GM11168 (cell line): ENCODE measurements around the gene DPP7.

Experiments used
- in situ Hi-C: fragments of 300-500 bp; cut with MboI; formaldehyde crosslinking; loops from one replicate; pipeline ENCODE4 v1.12.0; 2022; ENCODE audit warnings: low sequenced_read_pairs; ENCODE audit not compliant: unreplicated experiment

The DPP7 gene

GRCh38 chr9:137114613-137115393, at the start of gene DPP7:
DPP7 (minus strand) TSS chr9:137114733; CDS start chr9:137114713, 20 bp downstream.
- in situ Hi-C loops: loop anchor here (25.0 kb wide), 1 partner anchor 297 kb away; the partner anchor contains the start of genes EXD3 and NOXA1

- in situ Hi-C loops: no loop called here
These were observed 49.3 kb upstream of the DPP7 start for GRCh38 chr9:137163805-137164204.

GRCh38 chr9:137163365-137163715, 48.8 kb upstream of the DPP7 start:
- in situ Hi-C loops: no loop called here

DNA sequence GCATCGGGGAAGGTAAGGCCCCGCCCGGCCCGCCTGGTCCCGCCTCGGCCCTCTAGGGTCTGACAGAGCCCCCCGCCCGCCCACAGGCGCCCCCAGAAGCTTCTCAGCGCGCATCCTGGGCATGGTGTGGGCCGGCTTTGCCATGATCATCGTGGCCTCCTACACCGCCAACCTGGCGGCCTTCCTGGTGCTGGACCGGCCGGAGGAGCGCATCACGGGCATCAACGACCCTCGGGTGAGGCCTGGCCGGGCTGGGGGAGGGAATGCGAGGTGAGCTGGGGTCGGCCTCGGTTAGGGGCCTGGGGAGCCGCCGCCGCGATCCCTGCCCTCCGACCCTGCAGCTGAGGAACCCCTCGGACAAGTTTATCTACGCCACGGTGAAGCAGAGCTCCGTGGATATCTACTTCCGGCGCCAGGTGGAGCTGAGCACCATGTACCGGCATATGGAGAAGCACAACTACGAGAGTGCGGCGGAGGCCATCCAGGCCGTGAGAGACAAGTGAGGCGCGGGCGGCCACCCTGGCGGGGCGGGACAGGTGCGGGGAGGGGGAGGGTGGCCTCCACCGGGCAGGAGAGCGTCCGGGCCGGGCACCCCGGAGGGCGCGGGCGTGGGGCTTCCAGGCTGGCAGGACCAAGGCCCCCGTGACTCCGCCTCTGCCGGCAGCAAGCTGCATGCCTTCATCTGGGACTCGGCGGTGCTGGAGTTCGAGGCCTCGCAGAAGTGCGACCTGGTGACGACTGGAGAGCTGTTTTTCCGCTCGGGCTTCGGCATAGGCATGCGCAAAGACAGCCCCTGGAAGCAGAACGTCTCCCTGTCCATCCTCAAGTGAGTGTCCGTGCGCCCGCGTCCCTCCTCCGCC, 48.2 kb upstream of the DPP7 start:
- in situ Hi-C loops: no loop called here

DNA sequence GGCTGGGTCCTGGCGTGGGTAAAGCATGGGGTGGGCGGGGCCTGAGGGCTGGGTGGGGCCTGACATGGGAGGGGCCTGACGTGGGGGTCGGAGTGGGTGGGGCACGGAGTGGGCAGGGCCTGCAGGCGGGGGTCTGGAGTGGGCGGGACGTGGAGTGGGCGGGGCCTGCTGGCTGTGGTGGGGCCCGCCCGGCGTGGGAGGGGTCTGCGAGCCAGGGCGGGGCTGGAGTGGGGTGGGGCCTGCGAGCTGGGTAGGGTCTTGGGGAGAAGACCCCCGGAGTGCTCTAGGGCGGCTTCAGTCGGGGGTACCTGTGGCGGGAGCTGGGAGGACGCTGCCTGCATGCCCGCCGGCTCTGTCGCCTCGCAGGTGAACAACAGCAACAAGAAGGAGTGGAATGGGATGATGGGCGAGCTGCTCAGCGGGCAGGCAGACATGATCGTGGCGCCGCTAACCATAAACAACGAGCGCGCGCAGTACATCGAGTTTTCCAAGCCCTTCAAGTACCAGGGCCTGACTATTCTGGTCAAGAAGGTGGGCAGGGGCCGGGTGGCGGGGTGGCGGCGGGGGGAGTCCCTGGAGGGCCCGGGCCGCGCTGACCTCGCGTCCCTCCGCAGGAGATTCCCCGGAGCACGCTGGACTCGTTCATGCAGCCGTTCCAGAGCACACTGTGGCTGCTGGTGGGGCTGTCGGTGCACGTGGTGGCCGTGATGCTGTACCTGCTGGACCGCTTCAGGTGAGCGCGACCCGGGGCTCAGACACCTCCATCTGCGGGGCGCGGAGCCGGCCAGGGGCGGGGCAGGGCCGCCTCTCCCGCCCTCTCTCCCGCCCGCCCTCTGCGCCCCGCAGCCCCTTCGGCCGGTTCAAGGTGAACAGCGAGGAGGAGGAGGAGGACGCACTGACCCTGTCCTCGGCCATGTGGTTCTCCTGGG, 47.3 kb upstream of the DPP7 start:
- in situ Hi-C loops: no loop called here

- in situ Hi-C loops: no loop called here
These were observed 46.4 kb upstream of the DPP7 start for GRCh38 chr9:137160716-137161557.

GRCh38 chr9:137160054-137160425, 45.5 kb upstream of the DPP7 start:
- in situ Hi-C loops: no loop called here

GRCh38 chr9:137159105-137160053, 44.8 kb upstream of the DPP7 start:
- in situ Hi-C loops: loop anchor here (5.0 kb wide), 1 partner anchor 37 kb away; no protein-coding TSS in a partner anchor

DNA sequence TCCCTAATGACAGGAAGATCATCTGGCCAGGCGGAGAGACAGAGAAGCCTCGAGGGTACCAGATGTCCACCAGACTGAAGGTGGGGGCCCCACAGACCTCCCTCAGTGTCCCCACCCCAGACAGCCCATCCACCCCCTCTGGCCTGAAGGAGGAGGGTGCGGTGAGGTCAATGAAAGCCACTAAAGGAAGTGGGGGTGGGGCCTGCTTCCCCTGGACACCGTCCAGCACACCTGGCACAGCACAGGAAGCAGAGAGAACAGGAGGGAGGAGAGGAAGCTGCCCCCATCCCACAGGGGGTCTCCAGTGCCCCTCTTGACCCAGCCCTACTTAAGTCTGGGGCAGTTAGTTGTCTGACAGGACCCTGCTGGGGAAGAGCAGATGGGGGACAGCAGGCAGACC, 44.1 kb upstream of the DPP7 start:
- in situ Hi-C loops: loop anchor here (5.0 kb wide), 1 partner anchor 36 kb away; no protein-coding TSS in a partner anchor

GRCh38 chr9:137157618-137158415, 43.3 kb upstream of the DPP7 start:
- in situ Hi-C loops: loop anchor here (5.0 kb wide), 1 partner anchor 36 kb away; no protein-coding TSS in a partner anchor

- in situ Hi-C loops: loop anchor here (5.0 kb wide), 1 partner anchor 34 kb away; no protein-coding TSS in a partner anchor
These were observed 42.2 kb upstream of the DPP7 start for GRCh38 chr9:137156567-137157375.

DNA sequence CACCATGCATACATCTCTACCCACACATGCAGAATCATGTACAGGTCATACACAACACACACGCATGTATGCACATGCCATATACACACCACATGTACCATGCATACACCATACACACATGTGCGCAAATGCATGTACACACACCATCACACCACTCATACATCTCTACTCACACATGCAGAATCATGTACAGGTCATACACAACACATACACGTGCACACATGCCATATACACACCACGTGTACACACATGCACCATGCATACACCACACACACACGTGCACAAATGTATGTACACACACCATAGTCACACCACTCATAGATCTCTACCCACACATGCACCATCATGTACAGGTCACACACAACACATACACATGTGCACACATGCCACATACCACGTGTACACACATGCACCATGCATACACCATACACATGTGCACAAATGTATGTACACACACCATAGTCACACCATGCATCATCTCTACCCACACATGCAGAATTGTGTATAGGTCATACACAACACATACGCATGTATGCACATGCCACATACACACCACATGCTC, 38.4 kb upstream of the DPP7 start:
- in situ Hi-C loops: no loop called here

DNA sequence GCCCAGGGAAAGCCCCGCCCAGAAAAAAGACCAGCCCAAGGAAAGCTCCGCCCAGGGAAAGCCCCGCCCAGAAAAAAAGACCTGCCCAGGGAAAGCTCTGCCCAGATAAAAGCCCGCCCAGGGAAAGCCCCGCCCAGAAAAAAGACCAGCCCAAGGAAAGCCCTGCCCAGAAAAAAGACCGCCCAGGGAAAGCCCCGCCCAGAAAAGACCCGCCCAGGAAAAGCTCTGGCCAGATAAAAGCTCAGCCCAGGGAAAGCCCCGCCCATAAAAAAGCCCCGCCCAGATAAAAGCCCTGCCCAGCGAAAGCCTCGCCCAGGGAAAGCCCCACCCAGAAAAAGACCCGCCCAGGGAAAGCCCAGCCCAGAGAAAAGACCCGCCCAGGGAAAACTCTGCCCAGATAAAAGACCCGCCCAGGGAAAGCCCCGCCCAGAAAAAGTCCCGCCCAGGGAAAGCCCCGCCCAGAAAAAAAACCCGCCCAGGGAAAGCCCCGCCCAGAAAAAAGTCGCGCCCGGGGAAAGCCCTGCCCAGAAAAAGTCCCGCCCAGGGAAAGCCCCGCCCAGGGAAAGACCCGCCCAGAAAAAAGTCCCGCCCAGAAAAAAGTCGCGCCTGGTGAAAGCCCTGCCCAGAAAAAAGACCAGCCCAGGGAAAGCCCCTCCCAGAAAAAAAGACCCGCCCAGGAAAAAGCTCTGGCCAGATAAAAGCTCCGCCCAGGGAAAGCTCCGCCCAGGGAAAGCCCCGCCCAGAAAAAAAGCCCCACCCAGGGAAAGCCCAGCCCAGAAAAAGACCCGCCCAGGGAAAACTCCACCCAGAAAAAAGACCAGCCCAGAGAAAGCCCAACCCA, 36.3 kb upstream of the DPP7 start:
- in situ Hi-C loops: no loop called here

- in situ Hi-C loops: no loop called here
These were observed 35.5 kb upstream of the DPP7 start for GRCh38 chr9:137149942-137150616.

GRCh38 chr9:137149363-137149762, 34.8 kb upstream of the DPP7 start:
- in situ Hi-C loops: no loop called here
